Tongue (tissue), 2 donors: Measurements from ENCODE around the gene FOXM1. TPM values are rescaled to one million over a fixed set of nuclear protein-coding genes. Genes with fewer than 3 reads are reported as not detected.
"Not testable (repeated sequence)": the region's sequence is repeated elsewhere in the genome, so short reads cannot be mapped to it uniquely, and the experiment has no call there.

Experiments used
- DNase-seq: peaks from one replicate; pipeline ENCODE4 v3.0.0-alpha.2; 2015
- total RNA-seq: library from RNA; depleted of rRNA; stranded (reverse); fragments of >200 nt; gene quantifications from one replicate; pipeline ENCODE4 v1.2.3, GENCODE V29; 2014

FOXM1 gene
- total RNA-seq, 1 donor from 2014 or later = 6.8 TPM

- no peak for DNase-seq
Observed at GRCh38 chr12:2884810-2885209, 7.8 kb upstream of the FOXM1 start.

DNA sequence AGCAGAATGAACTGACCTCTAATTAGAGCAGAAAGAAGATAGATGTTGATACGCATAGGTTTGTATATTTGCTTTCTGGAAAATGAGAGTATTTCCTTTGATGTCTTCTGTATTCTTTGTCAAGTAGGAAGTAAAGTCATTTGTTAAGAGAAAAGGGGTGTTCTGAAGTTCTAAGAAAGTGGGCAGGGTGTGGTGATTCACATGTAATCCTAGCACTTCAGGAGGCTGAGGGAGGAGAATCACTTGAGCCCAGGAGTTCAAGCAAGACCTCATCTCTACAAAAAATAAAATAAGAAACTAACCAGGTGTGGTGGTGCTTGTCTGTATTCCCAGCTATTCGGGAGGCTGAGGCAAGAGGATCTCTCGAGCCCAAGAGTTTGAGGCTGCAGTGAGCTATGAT lies 2.9 kb upstream of the FOXM1 start:
- DNase-seq = no peak

DNA sequence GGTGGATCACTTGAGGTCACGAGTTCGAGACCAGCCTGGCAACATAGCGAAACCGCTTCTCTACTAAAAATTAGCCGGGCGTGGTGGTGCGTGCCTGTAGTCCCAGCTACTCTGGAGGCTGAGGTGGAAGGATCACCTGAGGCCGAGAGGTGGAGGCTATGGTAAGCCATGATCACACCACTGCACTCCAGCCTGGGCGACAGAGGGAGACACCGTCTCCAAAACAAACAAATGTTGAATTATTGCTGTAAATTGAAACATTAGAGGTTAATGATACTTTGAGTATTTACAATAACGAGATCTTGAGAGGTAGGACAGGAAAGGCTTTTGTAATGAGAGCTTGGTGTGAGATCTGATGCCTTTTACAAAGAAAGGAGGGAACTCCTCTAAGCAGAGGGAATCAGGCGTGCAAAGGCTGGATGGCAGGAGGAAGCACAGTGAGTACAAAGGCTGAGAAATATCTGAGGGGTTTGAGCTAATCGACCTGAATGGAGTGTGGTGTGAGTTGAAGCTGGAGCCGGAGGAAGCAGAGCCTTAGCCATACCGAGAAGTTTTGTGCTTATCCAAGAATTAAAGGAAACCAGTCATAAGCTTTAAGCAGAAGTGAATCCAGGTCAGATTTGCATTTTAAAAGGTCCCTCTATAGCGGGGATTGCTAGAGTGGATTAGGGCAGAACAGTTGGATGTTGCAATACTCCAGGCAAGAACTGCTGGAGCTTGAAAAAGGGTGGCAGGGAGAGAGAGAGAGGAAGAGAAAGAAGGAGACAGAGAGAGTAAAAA lies 1.2 kb upstream of the FOXM1 start:
- peak; percentile 17 for DNase-seq

DNA sequence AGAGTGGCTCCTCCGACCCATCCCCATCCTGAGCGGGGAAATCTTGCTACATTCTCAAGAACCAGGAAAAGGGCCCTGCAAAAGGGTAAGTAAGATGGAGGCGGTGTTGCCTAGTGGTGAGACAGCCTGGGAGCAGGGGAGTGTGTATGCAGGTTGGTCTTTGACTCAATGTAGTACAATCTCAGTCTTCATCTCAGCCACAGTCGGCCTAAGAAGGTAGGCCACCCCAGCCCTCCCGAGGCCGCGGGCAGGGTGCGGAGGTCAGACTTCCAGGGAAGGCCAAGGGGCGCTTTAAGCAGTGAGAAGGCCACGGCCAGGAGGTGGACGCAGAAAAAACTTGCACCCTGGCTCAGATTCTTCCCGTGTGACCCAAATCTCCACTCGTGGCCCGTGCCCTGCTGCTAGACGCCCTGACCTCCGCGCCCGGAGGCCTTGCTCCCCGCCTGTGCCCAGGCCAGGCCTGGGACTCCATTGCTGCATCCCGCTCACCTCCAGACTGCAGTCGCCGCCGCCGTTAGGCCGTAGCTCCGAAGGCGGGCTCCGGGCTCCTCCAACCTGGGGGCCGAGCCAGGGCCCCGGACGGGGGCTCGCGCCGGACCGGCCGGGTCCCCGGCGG lies 435 bp downstream of the FOXM1 start:
- no peak for DNase-seq

GRCh38 chr12:2868986-2869632 lies 7.9 kb downstream of the FOXM1 start:
- not testable (repeated sequence) for DNase-seq

- no peak for DNase-seq
Observed at GRCh38 chr12:2864198-2864597, 12.8 kb downstream of the FOXM1 start.

- DNase-seq = not testable (repeated sequence)
Observed at GRCh38 chr12:2863402-2863801, 13.6 kb downstream of the FOXM1 start.

DNA sequence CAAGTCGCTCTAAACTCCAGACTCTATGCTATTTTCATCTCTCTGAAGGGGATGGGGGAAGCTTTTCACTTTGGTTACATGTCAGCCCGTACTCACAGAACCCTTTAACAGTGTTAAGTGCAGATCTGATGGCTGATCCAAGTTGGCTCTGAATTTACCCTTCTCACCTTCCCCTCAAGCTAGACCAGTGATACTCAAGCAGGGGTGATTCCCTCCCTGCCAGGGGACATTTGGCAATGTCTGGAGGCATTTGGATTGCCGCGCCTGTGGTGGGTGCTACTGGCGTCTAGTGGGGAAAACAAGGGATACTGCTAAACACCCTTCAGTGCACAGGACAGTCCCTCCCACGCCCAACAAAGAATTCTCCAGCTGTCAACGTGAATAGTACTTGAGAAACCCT lies 14.1 kb downstream of the FOXM1 start:
- no peak for DNase-seq

DNA sequence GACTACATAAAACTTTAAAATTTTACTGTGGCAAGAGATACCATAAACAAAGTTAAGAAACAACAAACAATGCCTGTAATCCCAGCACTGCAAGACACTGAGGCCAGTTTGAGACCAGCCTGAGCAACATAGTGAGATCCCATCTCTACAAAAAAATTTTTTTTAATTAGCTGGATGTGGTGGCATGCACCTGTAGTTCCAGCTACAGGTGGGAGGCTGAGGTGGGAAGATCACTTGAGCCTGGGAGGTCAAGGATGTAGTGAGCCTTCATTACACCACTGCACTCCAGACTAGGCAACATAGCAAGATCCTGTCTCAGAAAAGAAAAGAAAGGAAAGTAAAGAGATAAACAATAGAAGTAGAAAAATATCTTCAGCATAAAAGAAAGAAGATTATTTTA lies 16.8 kb downstream of the FOXM1 start:
- no peak for DNase-seq

DNA sequence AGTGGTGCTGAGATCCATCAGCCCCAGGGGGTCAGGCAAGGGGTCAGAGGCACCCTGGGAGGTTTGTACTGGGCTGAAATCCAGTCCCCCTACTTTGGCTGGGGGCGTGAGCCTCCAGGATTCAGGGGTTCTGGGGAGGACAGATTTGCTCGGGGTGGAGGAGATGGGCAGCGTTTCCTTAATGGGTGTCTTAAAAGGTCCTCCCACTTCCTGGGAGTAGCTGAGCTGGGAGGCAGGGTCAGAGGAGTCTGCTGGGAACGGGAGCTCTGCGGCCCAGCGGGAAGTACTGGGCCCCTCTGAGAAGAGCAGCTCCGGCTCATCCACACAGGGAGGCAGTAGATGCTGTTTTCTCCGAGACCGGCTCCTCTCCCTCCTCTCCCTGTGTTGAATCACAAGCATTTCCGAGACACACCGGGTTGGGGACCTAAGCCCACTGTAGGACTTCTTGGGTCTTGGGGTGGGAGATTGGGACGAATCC lies 18.0 kb downstream of the FOXM1 start:
- DNase-seq = no peak

GRCh38 chr12:2858334-2858733 lies 18.6 kb downstream of the FOXM1 start:
- no peak for DNase-seq

GRCh38 chr12:2857576-2857975 lies 19.4 kb downstream of the FOXM1 start:
- no peak for DNase-seq

- DNase-seq = no peak
Observed at GRCh38 chr12:2857021-2857431, 19.9 kb downstream of the FOXM1 start, which contains the start of gene TEX52. Gene TEX52 (minus strand): TSS chr12:2857039. CDS start chr12:2857026, 13 bp downstream.

DNA sequence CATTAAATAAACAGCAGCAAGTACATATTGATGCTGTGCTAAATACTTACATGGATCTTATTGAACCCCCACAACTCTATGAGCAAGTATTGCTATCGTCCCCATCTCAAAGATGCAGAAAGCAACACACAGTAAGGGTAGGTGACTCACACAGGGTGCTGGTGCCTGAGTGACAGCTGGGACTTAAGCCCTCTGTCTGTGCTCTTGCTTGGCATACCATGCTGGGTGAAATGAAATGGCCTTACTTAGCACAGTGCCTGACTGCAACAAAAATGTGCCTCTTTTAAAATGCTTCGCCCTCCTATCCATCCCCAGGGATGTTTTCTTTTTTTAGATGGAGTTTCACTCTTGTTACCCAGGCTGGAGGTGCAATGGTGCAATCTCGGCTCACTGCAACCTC lies 20.9 kb downstream of the FOXM1 start:
- DNase-seq = no peak

- no peak for DNase-seq
Observed at GRCh38 chr12:2855546-2855945, 21.4 kb downstream of the FOXM1 start.

GRCh38 chr12:2854669-2855453 lies 22.1 kb downstream of the FOXM1 start:
- no peak for DNase-seq

DNA sequence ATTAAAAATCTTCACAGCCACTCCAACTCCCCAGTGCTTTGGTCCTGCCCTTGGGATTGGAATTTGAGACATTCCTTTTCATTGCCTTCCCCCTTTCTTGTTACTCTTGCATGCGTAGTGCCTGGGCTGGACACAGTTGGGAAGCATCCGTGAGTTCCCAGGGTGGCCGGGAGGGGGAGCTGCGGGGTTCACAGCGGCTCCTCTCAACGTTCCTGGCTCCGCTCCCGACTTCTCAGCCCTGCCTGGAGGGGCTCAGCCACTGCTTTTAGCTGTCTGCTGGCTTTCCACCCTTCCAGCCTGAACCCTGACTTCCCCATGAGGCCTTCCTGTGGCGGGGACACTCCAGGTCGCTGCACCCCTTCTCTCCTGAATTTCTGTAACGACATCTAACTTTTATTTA lies 23.3 kb downstream of the FOXM1 start:
- DNase-seq = peak; percentile 93

DNA sequence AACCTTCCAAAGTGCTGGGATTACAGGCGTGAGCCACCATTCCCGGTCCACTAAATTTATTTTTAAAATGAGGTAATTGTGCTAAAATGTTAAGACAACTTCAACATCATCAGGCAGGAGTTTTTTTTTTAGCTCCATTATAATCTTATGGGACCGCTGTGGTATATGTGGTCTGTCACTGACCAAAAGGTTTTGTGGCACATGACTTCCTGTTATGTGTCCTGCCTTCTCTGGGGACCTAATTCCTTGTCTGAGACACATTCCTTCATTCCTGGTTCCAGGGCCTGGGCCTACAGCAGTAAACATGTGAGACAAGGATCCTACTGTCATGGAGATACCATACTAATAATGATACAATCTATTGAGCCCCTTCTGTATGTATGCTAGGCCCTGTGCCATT lies 25.0 kb downstream of the FOXM1 start:
- no peak for DNase-seq

GRCh38 chr12:2845280-2845679 lies 31.7 kb downstream of the FOXM1 start:
- DNase-seq = peak; percentile 36

DNA sequence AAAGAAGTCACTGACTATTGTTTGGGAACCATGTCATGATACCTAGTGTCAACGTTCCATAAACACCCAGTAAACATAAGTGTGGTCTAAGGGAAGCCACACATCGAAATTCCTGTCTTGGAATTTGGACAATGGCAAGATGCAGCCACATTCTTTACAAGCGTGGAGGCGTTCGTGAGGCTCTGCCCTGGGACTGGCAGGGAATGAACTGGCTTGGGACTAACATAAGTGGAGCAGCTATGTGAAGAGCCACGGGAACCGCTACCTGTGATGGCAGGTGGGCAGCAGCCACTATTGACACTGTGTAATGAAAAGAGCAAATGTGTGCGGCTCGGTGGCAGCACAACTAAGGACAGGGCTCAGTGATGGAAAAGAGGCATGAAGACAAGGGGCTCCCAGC lies 32.2 kb downstream of the FOXM1 start:
- no peak for DNase-seq

DNA sequence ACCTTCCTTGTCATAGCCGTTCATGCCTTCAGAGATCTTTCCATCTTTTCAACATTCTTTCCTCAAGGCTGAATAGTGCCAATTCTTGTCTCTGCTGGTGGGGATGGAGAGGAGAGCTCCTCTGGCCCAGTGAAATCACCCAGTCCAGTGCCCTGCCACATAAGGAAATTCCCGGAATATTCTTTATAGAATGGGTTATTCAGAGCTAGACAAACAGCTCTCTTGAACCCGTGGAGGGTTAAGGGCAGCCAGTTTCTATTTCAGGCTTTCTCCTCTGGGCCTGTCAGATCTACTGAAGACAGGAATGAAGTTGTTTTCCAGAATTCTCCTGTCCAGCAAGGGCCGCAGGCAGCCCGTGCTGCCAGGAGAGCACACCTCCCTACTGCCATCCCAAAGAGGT lies 34.0 kb downstream of the FOXM1 start:
- DNase-seq = no peak

- no peak for DNase-seq
Observed at GRCh38 chr12:2841056-2841650, 35.8 kb downstream of the FOXM1 start.
